GM19025 (cell line): ENCODE data around the gene MEGF10.
"Not testable (repeated sequence)": the region's sequence is repeated elsewhere in the genome, so short reads cannot be mapped to it uniquely, and the experiment has no call there.

Experiments used
- ATAC-seq: cut with Tn5 transposase; IDR thresholded peaks from one replicate; pipeline ENCODE4 v1.9.1; 2021; ENCODE audit warnings: mild to moderate bottlenecking, low read depth, moderate library complexity; ENCODE audit not compliant: unreplicated experiment

The MEGF10 gene

DNA sequence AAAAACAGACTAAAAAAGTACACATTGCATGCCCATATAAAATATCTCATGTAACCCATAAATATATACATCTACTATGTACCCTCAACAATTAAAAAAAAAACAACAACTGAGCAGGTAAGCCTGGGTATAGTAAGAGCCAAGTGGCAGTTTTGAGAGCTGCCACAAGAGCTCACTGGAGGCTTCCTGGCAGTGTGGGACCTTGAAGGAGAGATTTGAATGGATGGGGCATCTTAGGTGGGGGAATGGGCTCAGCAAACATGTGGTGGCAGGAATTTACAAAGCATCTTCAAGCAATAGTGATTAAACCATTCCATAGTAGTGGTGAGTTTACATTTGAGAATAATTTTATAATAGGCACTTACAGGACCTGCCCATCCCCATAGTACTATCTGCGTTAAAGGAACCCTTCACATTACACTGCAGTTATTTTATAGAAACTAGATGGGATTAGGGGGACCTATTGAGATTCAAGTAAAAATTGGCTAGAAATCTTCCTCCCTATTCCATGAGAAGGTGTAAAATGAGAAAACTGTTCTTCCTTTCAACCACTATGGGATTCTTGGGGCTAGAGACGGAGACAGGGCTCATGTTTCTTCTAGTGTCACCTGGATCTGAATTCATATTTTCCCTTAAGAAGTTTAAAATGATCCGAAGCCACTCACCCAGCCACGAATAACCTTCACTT lies 6.9 kb downstream of the MEGF10 start:
- no peak for ATAC-seq

DNA sequence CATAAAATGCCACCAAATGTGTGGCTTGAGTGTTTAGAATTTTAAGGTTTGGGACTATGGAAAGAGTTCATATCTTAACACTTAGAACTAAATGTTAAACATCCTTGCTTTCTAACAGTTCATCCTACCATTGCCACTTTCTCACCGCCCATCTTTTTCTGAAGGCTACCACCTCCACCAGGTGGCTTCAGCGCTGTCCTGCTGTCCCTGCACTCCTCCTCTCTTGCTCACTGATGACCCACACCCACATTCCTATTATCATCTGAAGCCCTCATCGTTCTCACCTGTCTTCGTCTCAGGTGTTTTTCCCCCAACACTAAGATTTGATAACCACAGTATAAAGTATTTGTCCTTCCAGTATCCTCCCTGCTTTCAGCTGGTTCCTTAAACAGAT lies 7.4 kb downstream of the MEGF10 start:
- ATAC-seq, result no peak

DNA sequence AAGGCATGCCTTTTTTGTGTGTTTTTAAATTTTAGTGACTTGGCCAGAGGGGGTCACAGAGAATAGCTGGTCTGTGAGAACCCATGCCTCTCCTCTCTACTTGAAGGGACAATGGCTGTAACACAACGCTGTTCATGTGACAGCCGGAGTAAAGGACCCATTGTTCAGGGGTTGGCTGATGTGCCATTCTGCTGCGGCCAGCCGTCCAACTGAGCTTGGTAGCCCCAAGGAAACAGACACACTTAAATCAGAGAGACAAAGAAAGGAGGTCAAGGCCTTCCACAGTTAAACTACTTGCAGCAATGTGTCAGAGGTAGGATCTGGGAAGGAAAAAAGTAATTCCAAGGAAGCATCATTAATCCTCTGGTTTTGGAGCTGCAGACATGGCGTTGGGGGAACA lies 8.1 kb downstream of the MEGF10 start:
- no peak for ATAC-seq

DNA sequence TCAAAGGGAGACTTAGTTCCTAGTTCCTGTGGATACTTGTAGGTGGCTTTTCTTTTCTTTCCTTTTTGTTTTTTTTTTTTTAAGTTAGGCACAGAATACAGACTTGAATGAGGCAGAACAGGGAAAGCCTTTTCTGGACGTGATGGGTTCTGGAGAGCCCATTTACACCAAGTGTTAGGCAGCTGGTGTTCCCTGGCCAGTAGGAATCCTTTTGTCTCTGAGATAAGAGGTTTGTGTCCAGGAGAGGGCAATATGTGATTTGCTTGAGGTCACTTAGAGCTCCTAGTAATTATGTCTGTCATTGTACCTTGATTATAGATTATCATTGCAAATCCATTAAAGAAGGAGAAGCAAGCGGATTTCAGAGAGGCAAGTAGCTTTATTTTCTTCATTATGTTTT lies 9.1 kb downstream of the MEGF10 start:
- ATAC-seq, result no peak

DNA sequence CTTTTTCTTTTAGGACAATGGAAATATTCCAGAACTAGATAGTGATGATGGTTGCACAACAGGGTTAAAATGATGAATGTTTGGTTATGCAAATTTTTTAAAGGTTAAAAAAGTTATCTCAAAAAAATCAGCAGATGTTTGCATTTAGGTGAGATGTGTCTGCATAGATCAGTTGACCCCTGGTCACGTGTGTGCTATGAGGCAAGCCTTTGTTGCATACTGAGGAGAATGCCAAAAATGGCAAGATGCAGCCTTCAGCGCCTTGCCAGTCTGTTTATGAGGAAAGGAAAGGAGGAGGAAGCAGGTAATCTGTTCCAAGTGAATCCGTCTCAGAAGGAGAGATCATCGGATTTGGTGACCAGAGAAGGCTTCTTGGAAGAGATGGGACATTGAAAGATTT lies 11.9 kb downstream of the MEGF10 start:
- ATAC-seq, result no peak

DNA sequence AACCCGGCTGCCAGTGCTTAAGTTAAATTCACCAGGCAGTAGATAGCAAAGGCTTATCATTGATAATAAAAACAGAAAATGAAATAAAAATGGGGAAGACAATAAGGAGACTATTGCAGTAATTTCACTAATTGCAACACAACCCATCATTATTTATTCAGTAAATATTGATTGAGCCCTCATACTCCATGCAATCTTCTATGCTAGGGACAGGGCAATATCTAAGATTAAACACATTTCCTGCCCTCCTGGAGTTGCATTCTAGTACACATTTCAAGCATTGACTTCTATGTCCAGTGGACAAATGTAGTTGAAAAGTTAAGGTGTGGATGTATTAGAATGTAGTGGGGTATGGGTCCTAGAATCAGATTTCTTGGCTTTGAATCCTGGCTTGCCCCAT lies 12.8 kb downstream of the MEGF10 start:
- ATAC-seq, result no peak

DNA sequence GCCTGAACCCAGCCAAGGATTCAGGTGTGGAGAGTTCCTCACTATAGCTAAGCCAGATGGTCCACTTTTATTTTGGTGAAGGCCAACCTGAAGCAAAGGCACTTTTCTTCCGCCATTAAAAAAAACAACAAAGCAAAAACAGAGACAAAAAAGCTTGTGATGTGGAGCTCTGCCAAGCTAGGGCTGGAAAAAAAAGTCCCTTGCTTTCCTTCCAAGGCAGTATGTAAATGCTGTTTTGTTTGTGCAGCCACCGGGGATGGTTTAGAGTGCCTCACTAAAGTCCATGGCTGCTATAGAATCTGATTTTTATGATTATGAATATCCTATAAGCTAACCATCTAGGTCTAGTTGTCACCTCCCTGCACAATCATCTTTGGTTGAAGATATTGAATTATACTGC lies 14.9 kb downstream of the MEGF10 start:
- no peak for ATAC-seq

DNA sequence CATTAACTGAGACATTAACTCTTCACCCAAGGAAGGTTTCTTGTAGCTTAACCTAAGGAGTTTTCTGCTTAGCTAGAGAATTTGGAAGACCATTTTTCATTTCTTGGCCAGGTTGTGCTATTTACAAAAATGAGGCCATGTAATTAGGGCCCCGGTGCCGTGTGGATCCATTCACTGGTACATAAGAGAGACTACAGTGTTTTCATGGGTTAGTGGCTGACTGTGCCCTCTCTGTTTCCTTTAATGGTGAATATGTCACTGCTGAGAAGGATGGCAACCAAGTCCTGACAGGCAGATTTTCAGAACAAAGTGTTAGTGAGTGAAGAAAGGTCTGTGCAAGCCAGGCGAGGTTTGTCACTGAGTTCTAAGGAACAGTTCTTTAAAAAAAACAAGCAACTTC lies 15.4 kb downstream of the MEGF10 start:
- ATAC-seq, result no peak

DNA sequence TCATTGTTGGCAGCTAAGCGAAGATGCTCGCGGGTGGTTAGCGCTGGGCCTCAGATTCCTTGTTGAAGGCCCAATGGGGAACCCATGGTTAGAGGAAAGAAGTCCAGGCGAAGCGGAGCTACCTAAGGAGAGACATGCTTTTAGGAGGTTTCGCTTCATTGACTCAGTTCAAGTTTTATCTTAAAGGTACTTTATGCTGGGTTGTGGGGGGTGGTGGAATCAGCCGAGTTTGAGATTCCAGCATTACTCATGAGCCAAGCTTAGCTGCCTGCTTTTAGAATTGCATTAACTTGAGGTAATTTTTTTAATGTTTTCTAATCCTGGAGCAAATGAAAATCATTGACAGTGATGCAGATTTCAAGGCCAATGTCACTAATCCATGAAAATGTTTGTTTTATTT lies 16.1 kb downstream of the MEGF10 start:
- no peak for ATAC-seq

DNA sequence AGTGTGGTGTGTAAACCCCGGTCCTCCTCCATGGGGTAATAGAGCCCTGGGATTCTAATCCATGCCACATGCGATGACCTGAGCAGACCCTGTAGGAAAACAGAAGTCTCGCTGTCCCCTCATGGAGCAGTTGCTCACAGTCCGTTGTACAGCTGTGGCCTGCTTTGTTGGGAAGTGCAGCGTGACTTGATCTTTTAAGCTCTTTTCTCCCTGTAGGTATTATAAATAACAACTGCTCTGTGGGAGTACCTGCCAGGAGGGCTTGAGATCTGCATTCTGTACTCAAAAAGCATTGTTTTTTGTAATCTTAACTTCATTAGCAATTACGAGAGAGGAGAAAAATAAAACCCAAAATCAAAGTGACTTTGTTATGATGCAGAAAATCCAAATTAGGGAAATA lies 17.3 kb downstream of the MEGF10 start:
- no peak for ATAC-seq

DNA sequence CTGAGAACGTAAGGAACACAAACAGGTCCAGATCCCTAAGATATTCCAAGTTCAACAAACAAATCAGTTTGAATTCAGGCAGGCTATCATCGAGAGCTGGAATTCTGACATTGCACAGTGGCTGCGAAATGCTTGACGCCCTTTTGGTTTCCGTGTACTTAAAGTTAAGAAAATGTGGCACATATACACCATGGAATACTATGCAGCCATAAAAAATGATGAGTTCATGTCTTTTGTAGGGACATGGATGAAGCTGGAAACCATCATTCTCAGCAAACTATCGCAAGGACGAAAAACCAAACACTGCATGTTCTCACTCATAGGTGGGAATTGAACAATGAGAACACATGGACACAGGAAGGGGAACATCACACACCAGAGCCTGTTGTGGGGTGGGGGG lies 17.7 kb downstream of the MEGF10 start:
- not testable (repeated sequence) for ATAC-seq

DNA sequence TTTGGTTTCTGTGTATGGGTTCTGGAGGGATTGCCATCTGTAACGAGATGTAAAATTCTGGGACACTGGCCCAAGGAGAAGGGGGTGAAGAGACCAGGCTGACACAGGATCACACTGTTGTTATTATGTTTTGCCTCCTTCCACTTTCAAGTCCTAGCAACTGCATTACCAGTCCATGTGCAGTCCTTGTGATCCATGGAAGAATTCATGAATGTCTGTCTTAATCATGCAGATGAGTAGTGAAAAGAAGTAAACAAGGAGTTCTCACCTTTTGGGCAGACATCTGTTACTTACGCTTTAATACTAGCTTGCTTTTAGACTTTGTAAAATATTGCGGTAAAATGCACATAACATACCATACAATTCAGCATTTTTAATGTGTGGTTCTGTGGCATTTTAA lies 18.3 kb downstream of the MEGF10 start:
- no peak for ATAC-seq

DNA sequence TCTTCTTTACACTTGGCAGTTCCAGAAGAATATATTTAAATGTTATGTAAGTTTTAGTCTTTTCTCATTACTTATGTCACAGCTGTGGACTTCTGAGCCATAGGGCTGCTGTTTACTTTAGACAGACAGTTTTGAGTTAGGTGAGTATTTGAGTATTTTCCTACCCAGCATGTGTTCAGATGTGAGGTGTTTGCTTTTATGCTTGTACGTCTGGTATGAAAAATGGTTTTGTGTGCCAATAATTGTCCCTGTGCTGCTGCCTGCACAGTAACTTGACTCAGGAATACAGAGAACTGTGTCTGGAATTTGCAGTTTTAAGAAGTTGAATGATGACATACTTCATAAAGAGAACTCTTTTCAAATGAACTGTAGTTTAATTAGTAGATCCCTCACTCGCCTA lies 20.8 kb downstream of the MEGF10 start:
- no peak for ATAC-seq

DNA sequence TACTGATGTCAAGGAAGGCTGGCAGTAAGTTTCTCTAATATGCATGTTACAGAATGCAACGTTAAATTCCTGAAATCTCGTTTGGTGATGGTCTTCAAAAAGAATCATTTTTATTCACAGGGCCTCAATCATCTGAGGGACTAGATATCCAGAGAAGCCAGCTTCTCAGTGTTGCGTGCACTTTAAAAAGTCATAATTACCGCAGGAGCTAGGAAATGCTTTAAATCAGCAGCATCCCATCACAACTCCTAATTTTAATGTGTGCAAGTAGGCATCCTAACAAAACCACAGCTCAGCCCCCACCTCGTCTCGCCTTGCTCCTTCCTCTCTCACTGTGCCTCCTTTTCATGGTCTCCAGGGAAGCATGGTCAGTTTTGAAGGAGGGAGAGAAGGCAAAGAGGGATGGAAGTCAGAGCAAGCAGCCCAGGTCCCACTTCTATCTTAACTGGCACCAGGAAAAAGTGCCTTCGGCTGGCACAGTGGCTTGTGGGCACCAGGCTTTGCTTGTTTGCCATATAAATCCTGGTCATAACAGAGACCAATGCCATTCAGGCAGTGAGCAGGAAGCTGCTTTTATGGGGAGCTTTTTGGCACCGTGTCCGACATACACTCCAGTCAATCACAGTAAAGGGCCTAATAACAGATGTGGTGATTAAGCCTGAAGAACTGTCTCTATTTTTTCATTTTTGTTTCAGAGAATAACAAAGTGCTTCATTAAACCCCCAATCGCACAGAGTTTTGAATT lies 21.4 kb downstream of the MEGF10 start:
- ATAC-seq, result no peak

DNA sequence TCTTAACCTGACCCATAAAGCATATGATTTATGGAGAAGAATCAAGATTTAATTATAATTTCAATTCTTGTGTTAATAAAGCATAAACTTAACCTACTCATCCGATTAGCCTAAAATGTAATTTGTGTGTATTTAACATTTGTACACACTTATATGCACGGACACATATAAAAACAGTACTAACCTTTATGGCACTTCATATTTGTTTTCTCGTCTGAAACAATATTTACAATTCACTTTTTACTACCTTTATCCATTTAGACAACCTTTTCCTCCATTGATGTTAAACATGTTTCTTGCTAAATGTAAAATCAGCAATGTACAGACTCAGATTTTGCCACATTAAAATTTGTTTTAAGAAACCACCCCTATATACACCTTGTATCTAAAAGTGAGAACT lies 22.8 kb downstream of the MEGF10 start:
- no peak for ATAC-seq

DNA sequence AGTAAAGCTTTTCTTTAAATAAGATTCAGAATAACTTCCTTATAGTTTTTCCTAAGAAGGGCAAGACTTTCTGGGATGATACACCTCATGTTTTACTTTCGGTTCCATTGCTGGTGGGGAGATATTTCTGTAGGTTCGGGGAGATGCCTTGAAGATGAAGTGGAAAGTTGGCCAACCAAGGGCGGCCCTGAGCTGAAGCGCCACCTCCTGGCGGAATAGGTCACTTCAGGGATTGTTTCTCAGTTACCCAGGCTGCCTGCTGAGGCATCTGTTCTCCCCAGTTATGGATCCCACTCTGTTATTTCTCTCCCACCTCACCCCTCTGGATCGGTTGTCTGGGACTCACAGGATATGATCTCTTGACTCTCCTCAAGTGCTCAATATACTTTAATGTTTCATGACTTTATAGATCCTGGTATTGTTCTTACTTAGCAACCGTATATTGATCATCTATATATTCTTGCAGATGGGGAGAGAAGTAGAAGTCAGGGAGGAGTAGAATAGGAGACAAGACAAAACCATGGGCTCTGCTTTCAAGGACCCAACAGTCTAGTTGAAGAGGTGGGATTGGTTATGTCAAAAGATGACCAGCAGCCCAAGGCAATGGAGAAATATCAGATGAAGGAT lies 23.4 kb downstream of the MEGF10 start:
- ATAC-seq, result no peak

DNA sequence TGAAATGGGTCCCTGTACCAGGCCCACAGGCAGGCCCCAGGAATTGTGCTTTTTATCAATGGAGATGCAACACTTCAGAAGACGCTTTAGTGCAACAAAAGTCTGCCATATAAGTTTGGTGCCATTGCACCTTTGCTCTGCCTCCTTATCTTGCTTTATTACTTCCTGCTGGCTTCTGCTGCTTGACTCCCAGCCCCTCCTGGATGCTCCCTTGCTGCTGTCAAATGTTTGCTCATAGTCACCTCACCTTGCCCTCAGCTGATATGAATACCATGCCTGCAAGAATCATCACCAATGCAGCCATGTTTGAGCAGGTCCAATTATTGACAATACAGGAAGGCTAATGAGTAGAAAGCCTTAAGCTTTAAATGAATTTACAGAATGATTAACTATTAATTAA lies 25.4 kb downstream of the MEGF10 start:
- ATAC-seq, result no peak

DNA sequence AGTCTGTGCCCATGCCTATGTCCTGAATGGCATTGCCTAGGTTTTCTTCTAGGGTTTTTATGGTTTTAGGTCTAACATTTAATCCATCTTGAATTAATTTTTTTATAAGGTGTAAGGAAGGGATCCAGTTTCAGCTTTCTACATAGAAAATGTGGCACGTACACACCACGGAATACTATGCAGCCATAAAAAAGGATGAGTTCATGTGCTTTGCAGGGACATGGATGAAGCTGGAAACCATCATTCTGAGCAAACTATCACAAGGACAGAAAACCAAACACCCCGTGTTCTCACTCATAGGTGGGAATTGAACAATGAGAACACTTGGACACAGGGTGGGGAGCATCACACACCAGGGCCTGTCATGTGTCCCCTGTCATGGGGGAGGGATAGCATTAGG lies 26.8 kb downstream of the MEGF10 start:
- not testable (repeated sequence) for ATAC-seq

DNA sequence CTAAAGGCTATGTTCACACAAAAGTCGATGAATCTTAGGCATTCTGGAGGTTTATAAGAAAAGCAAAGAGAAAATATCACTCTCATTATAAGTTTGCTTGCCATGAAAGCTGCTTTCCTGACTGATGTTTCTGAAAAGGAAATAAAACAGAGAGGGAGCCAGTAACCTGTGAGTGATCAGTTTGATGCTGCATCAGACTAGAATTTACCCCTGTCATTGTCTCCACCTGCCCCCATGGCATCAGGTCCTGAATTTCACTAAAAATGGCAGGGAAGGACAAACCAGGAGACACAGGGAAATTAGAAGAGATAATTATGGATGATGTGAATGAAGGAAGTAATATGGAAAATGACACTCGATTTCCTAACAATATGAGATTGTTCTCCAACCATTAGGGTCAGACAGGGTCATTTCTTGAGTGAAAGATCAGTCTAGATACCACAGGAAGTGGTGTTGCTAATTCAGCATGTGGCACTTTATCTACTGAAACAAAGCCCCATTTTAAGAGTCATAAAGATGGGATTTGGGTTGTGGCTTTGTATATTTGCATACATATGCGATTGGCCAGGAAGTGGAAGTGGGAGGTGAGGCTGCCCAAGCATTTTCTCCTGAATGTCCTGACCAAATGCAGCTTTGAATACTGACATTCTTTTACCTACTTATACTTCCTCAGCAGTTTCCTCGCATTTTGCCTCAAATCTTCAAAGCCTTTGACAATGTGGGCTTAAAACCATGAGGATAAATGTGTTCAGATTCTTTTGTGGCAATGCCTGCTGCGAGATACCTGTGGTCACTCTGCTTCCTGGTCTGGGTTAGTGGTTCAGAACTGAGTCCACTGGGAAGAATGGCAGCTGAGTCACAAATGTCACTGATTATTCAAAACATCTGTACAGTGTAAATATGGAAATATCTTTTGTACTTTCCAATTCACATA lies 29.7 kb downstream of the MEGF10 start:
- ATAC-seq, result peak; percentile 83

DNA sequence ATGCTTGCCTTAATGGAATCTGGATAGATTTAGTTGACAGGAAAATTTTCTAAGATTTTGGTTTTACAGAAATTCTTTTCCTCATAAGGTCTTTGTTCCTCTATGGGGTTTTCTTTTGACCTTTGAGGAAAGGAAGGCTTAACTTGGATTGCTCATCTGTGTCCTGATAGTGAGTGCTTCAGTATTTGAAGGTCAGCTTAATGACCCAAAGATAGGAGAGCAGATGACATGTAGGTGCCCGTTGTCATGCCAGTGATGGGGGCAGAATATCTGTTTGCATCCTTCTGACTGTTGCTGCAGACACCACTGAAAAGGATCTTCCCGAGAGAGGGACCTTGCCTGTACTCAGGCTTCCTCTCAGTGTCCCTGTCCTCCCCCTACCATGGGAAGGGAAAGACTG lies 30.9 kb downstream of the MEGF10 start:
- no peak for ATAC-seq

DNA sequence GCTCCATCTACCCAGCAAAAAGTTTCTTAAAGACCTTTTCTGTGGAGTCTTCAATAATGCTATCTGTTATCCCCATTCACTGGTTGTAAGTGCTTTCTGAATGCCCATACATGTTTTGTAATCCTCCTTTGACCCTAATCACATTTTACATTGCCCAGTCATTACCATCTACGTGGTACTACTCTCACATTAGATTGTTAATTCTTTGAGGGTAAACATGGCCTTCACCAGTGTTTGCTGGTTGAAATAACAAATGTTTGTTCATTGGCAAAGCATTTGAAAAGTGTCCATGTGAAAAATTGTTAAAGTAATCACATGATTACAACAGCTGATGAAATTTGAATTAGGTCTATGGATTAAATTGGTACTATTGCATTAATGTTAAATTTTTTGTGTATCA lies 31.8 kb downstream of the MEGF10 start:
- no peak for ATAC-seq
